PC-3 (cell line): ENCODE results near the gene RBMX. TPM values are rescaled to one million over a fixed set of nuclear protein-coding genes. Genes with fewer than 3 reads are reported as not detected.
"Not testable (repeated sequence)": the region's sequence is repeated elsewhere in the genome, so short reads cannot be mapped to it uniquely, and the experiment has no call there.

Experiments
- ATAC-seq: fragments of 200-7000 bp; cut with Tn5 transposase; 2 replicates; pipeline ENCODE4 v1.9.1; 2020; ENCODE audit warnings: mild to moderate bottlenecking, moderate library complexity
- BruUV-seq: library from RNA; stranded (reverse); fragments of 400-500 nt; replicated peaks from 2 replicates; lab custom pipeline; 2021; lab: Mats Ljungman, UMichigan
- CTCF ChIA-PET: fragments of 300-600 bp; sonication (Branson Sonifier 250); formaldehyde crosslinking; loops from one replicate; lab custom pipeline; 2022; ENCODE audit warnings: antibody characterized with exemption; lab: Charles Lee
- POLR2A ChIA-PET: fragments of 300-600 bp; sonication (Branson Sonifier 250); formaldehyde crosslinking; loops from one replicate; lab custom pipeline; 2022; ENCODE audit warnings: antibody characterized with exemption; ENCODE audit not compliant: unreplicated experiment; lab: Charles Lee
- DNase-seq: peaks from one replicate; pipeline ENCODE4 v3.0.0-alpha.2; 2015
- H2AFZ ChIP-seq: fragments of 300-600 bp; sonication (generic); 2 replicates; pipeline ENCODE4 v1.6.0; 2016; ENCODE audit warnings: antibody characterized with exemption, low read length
- H3F3A ChIP-seq: fragments of 300-600 bp; sonication (generic); one replicate; pipeline ENCODE4 v1.6.0; 2017; ENCODE audit warnings: antibody characterized with exemption, low read length, control low read depth, mild to moderate bottlenecking; ENCODE audit not compliant: unreplicated experiment
- H3K27ac ChIP-seq: fragments of 300-600 bp; sonication (generic); 2 replicates; pipeline ENCODE4 v1.5.1; 2016; ENCODE audit warnings: mild to moderate bottlenecking, low read length
- H3K27me3 ChIP-seq: fragments of 300-600 bp; sonication (generic); 2 replicates; pipeline ENCODE4 v1.6.1; 2016; ENCODE audit warnings: low read length, mixed read lengths
- H3K36me3 ChIP-seq: fragments of 300-600 bp; sonication (generic); 2 replicates; pipeline ENCODE4 v1.6.1; 2016; ENCODE audit warnings: low read depth, mixed run types, low read length, mixed read lengths
- H3K4me1 ChIP-seq: fragments of 300-600 bp; sonication (generic); 2 replicates; pipeline ENCODE4 v1.5.1; 2016; ENCODE audit warnings: low read length; ENCODE audit not compliant: insufficient read depth
- H3K4me2 ChIP-seq: fragments of 300-600 bp; sonication (generic); 2 replicates; pipeline ENCODE4 v1.6.0; 2016; ENCODE audit warnings: low read length
- H3K4me3 ChIP-seq: fragments of 300-600 bp; sonication (generic); 2 replicates; pipeline ENCODE4 v1.5.1; 2016; ENCODE audit warnings: mild to moderate bottlenecking, low read length, mixed read lengths
- H3K79me2 ChIP-seq: fragments of 300-600 bp; sonication (generic); 2 replicates; pipeline ENCODE4 v1.6.1; 2017; ENCODE audit warnings: low read length, mixed read lengths
- H3K9ac ChIP-seq: fragments of 300-600 bp; sonication (generic); 2 replicates; pipeline ENCODE4 v1.6.0; 2016; ENCODE audit warnings: mild to moderate bottlenecking, low read length
- H3K9me2 ChIP-seq: fragments of 300-600 bp; sonication (generic); replicated peaks from 2 replicates; pipeline ENCODE4 v1.6.1; 2016; ENCODE audit warnings: mixed run types, low read length, mixed read lengths
- H3K9me3 ChIP-seq: fragments of 300-600 bp; sonication (generic); 2 replicates; pipeline ENCODE4 v1.6.1; 2016; ENCODE audit warnings: low read length, mixed read lengths
- H4K20me1 ChIP-seq: fragments of 300-600 bp; sonication (generic); 2 replicates; pipeline ENCODE4 v1.6.1; 2016; ENCODE audit warnings: low read length, mixed read lengths
- CTCF ChIP-seq: fragments of 300-600 bp; sonication (generic); conservative IDR thresholded peaks from 2 replicates; pipeline ENCODE4 v1.5.1; 2017; ENCODE audit warnings: antibody characterized with exemption, low read depth, mild to moderate bottlenecking, low read length
- EZH2 ChIP-seq: fragments of 300-600 bp; sonication (generic); IDR thresholded peaks from one replicate; pipeline ENCODE4 v1.6.1; 2017; ENCODE audit warnings: antibody characterized with exemption, mild to moderate bottlenecking, low read length; ENCODE audit not compliant: unreplicated experiment
- EZH2phosphoT487 ChIP-seq: fragments of 300-600 bp; sonication (generic); IDR thresholded peaks from 2 replicates; pipeline ENCODE4 v1.6.1; 2018; ENCODE audit warnings: mild to moderate bottlenecking, antibody characterized with exemption, low read length, borderline replicate concordance
- intact Hi-C: fragments of 100-400 bp; cut with micrococcal nuclease; formaldehyde crosslinking; loops from 2 replicates; pipeline ENCODE4 v1.9.0; 2023
- total RNA-seq: library from RNA; depleted of rRNA; stranded (reverse); fragments of >200 nt; gene quantifications from 2 replicates; pipeline ENCODE4 v1.2.3, GENCODE V29; 2014

The RBMX gene
- total RNA-seq, 1 experiment from 2014 or later = 288 TPM

GRCh38 chrX:136916827-136917226 is 36.3 kb upstream of the RBMX start:
- H3K9me3 ChIP-seq = no peaks in the 10 kb centered on the region
- TF ChIP-seq EZH2 = no peak
- TF ChIP-seq EZH2phosphoT487 = no peak
- TF ChIP-seq CTCF = no peak
- no peak overlapping the region for H2AFZ ChIP-seq
- no peaks in the 10 kb centered on the region for H3K9me2 ChIP-seq
- no peaks in the 10 kb centered on the region for H3K27me3 ChIP-seq
- H4K20me1 ChIP-seq = no peaks in the 10 kb centered on the region
- H3K4me2 ChIP-seq = no peak overlapping the region
- H3K79me2 ChIP-seq = no peaks in the 10 kb centered on the region
- DNase-seq (no peak), ATAC-seq (no peak)
- ChIA-PET POLR2A (interaction anchor here (0.8 kb wide), 1 partner anchor 36 kb away, joined by 3 read pairs; no protein-coding TSS in a partner anchor), CTCF (no interaction called here)
- no peak overlapping the region for H3K27ac ChIP-seq
- intact Hi-C loops = no loop called here
- H3K36me3 ChIP-seq = no peaks in the 10 kb centered on the region
- no peaks in the 10 kb centered on the region for H3F3A ChIP-seq
- no peak overlapping the region for H3K9ac ChIP-seq
- no TSS peak for BruUV-seq
- no peak overlapping the region for H3K4me3 ChIP-seq
- H3K4me1 ChIP-seq = no peaks in the 10 kb centered on the region

- H4K20me1 ChIP-seq, CTCF ChIA-PET, H3K9me2 ChIP-seq, POLR2A ChIA-PET, ATAC-seq, H3F3A ChIP-seq, H3K79me2 ChIP-seq, H3K9ac ChIP-seq, DNase-seq, H3K4me3 ChIP-seq, H3K27me3 ChIP-seq, H3K9me3 ChIP-seq, H3K27ac ChIP-seq, BruUV-seq, H2AFZ ChIP-seq, H3K4me2 ChIP-seq, H3K36me3 ChIP-seq: not testable (repeated sequence)
- H3K4me1 ChIP-seq = peaks cover 14% of the 10 kb centered on the region
- intact Hi-C loops = loop anchor here (5.0 kb wide), 1 partner anchor 199 kb away; no protein-coding TSS in a partner anchor
Observed at GRCh38 chrX:136911661-136912060, 31.1 kb upstream of the RBMX start.

GRCh38 chrX:136911253-136911652 is 30.7 kb upstream of the RBMX start:
- TF ChIP-seq CTCF (no peak), EZH2phosphoT487 (no peak), EZH2 (no peak)
- CTCF ChIA-PET = no interaction called here
- no peaks in the 10 kb centered on the region for H3F3A ChIP-seq
- no peaks in the 10 kb centered on the region for H3K27me3 ChIP-seq
- H3K9ac ChIP-seq = no peak overlapping the region
- H4K20me1 ChIP-seq = no peaks in the 10 kb centered on the region
- H3K4me3 ChIP-seq = peak overlapping the region; percentile 96; the same call in 1 of the 2 replicates
- no peak overlapping the region for H2AFZ ChIP-seq
- peak overlapping the region; percentile 100 for H3K4me2 ChIP-seq
- no peak overlapping the region for H3K27ac ChIP-seq
- intact Hi-C loops = loop anchor here (5.0 kb wide), 1 partner anchor 199 kb away; no protein-coding TSS in a partner anchor
- no peak for ATAC-seq
- POLR2A ChIA-PET = interaction anchor here (0.6 to 2.9 kb wide), 2 partner anchors 31 to 112 kb away, joined by 3 to 17 read pairs; partner anchors contain the start of gene RBMX
- H3K9me2 ChIP-seq = no peaks in the 10 kb centered on the region
- BruUV-seq = no TSS peak
- no peaks in the 10 kb centered on the region for H3K9me3 ChIP-seq
- H3K36me3 ChIP-seq = no peaks in the 10 kb centered on the region
- H3K4me1 ChIP-seq = peaks cover 14% of the 10 kb centered on the region
- no peak for DNase-seq
- H3K79me2 ChIP-seq = peaks cover 3% of the 10 kb centered on the region; the same call in 1 of the 2 replicates
